Activated CD8-positive, alpha-beta memory T cell treated with anti-CD3 and anti-CD28 coated beads for 24 hours (primary cell): ENCODE measurements around the gene LIN7B.
"Not testable (repeated sequence)": the region's sequence is repeated elsewhere in the genome, so short reads cannot be mapped to it uniquely, and the experiment has no call there.

Experiments used
- DNase-seq: peaks from one replicate; pipeline ENCODE4 v3.0.0-alpha.2; 2020

The LIN7B gene

GRCh38 chr19:49120325-49120683, 6.1 kb downstream of the LIN7B start:
- no peak for DNase-seq

GRCh38 chr19:49120868-49121267, 6.7 kb downstream of the LIN7B start:
- no peak for DNase-seq

- DNase-seq, result not testable (repeated sequence)
Observed at GRCh38 chr19:49121841-49122240, 7.7 kb downstream of the LIN7B start.

- DNase-seq, result not testable (repeated sequence)
Observed at GRCh38 chr19:49123285-49123684, 9.1 kb downstream of the LIN7B start.

- no peak for DNase-seq
Observed at GRCh38 chr19:49125025-49125731, 11.0 kb downstream of the LIN7B start.

- no peak for DNase-seq
Observed at GRCh38 chr19:49126575-49126974, 12.4 kb downstream of the LIN7B start.

- DNase-seq, result not testable (repeated sequence)
Observed at GRCh38 chr19:49127225-49127624, 13.1 kb downstream of the LIN7B start.

- peak; percentile 99 for DNase-seq
Observed at GRCh38 chr19:49127674-49128544, 13.7 kb downstream of the LIN7B start.

- no peak for DNase-seq
Observed at GRCh38 chr19:49128545-49129237, 14.5 kb downstream of the LIN7B start.

GRCh38 chr19:49129238-49129583, 15.0 kb downstream of the LIN7B start:
- no peak for DNase-seq

GRCh38 chr19:49130325-49130724, 16.2 kb downstream of the LIN7B start:
- no peak for DNase-seq

- DNase-seq, result no peak
Observed at GRCh38 chr19:49132974-49133609, 18.9 kb downstream of the LIN7B start.

GRCh38 chr19:49133621-49134454, 19.7 kb downstream of the LIN7B start:
- peak; percentile 78 for DNase-seq

GRCh38 chr19:49135686-49136085, 21.5 kb downstream of the LIN7B start:
- DNase-seq, result no peak

- no peak for DNase-seq
Observed at GRCh38 chr19:49136771-49137171, 22.6 kb downstream of the LIN7B start.

GRCh38 chr19:49140951-49141350, 26.8 kb downstream of the LIN7B start:
- no peak for DNase-seq

GRCh38 chr19:49141352-49141751, 27.2 kb downstream of the LIN7B start:
- no peak for DNase-seq

GRCh38 chr19:49142866-49143335, 28.7 kb downstream of the LIN7B start:
- DNase-seq, result peak; percentile 82

- peak; percentile 95 for DNase-seq
Observed at GRCh38 chr19:49145573-49146407, 31.6 kb downstream of the LIN7B start.

GRCh38 chr19:49146408-49146770, 32.2 kb downstream of the LIN7B start:
- not testable (repeated sequence) for DNase-seq

GRCh38 chr19:49148044-49148682, 34.0 kb downstream of the LIN7B start:
- no peak for DNase-seq
